ENCODE results near the gene MLIP.

DNA sequence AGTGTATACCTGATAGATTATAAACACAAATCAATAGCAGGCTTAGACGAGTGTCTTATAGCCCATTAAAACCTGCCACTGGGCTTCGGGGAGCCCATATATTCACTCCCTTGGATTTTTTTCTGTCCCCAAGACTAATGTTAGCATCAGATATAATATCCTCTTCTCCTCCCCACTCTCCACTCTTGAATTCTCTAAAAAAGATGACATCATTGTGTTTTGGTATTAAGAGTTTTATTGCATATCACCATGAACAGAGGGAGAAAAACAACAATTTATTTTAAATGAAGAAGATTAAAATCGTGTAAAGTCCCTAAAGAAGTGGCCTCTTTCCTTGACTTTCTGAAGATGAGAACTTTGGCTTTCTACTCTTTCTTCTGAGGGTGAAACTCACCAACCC lies 84.4 kb downstream of the MLIP start:
- TF ChIP-seq CTCF (IDR thresholded peaks at IDR 0.05) (no peak), EZH2phosphoT487 (IDR thresholded peaks at IDR 0.05) (no peak)

All from neural progenitor cell (in vitro differentiated cells).